Endothelial cell (in vitro differentiated cells): Measurements from ENCODE around the gene FEM1C. TPM values are rescaled to one million over a fixed set of nuclear protein-coding genes. Genes with fewer than 3 reads are reported as not detected.

Source experiments
- DNase-seq: peaks from one replicate; pipeline ENCODE4 v3.0.0; 2021; ENCODE audit warnings: low spot score
- H3K27ac Mint-ChIP-seq: one replicate; pipeline ENCODE4 v1.8.0; 2021; ENCODE audit warnings: mixed read lengths, inconsistent platforms; ENCODE audit not compliant: unreplicated experiment
- H3K27me3 Mint-ChIP-seq: one replicate; pipeline ENCODE4 v1.8.0; 2021; ENCODE audit warnings: mild to moderate bottlenecking, moderate library complexity, mixed read lengths, inconsistent platforms; ENCODE audit not compliant: unreplicated experiment
- H3K36me3 Mint-ChIP-seq: one replicate; pipeline ENCODE4 v1.8.0; 2021; ENCODE audit warnings: mild to moderate bottlenecking, low read depth, mixed read lengths, inconsistent platforms; ENCODE audit not compliant: unreplicated experiment
- H3K4me1 Mint-ChIP-seq: one replicate; pipeline ENCODE4 v1.8.0; 2021; ENCODE audit warnings: mild to moderate bottlenecking, mixed read lengths, inconsistent platforms; ENCODE audit not compliant: unreplicated experiment
- H3K4me3 Mint-ChIP-seq: one replicate; pipeline ENCODE4 v1.8.0; 2021; ENCODE audit warnings: mild to moderate bottlenecking, mixed read lengths, inconsistent platforms; ENCODE audit not compliant: unreplicated experiment
- H3K9me3 Mint-ChIP-seq: one replicate; pipeline ENCODE4 v1.8.0; 2021; ENCODE audit warnings: mixed read lengths, inconsistent platforms; ENCODE audit not compliant: unreplicated experiment
- total RNA-seq: library from RNA; stranded (reverse); fragmentation: NEBNext Ultra II Directional; extraction: Animal tissue kit (Norgen Biotek cat#: 25700); gene quantifications from one replicate; pipeline ENCODE4 v1.2.1, GENCODE V29; 2021; ENCODE audit not compliant: unreplicated experiment
- TF ChIP-seq, protein P1 (sequence below): fragments of 200-600 bp; sonication (generic); IDR thresholded peaks from one replicate; pipeline ENCODE4 v1.5.0; 2021; ENCODE audit warnings: antibody characterized with exemption; ENCODE audit not compliant: unreplicated experiment

The FEM1C gene
- total RNA-seq, 1 donor from 2014 or later, result 16.8 TPM

DNA sequence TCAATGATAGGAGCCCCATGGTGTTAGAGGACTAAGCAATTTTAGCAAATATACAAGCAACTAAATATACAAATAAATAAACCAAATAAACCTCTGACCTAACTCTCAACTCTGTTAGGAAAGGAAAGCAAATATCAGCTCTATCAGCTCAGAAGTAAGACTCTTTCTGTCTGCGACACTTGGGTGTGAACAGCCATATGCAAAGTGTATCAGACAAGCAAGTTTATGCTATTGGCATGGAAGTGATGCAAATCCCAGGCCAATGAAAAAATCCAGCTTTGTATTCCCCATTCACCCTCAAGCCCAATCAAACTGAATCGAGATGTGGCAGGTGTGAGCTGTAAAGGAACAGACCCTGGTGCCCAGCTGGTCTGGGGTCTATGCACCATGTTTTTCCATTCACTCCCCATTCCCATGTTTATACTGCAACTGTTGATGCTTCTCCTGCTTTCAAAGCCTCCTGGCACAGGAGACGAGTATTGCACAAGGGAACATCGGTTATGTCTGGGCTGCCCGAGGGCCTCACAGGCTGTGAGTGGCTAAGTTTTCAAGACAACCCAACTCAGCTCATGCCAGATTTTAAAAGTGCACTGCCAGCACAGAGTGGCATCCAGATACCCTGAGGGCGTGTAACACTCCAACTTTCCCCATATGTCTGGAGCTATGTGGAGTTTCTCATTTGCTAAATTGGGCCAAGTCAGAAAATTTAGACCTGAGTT lies 73.1 kb downstream of the FEM1C start:
- Mint-ChIP-seq H3K27ac (no peak overlapping the region), H3K4me3 (no peak overlapping the region), H3K27me3 (no peaks in the 10 kb centered on the region), H3K4me1 (no peaks in the 10 kb centered on the region), H3K36me3 (no peaks in the 10 kb centered on the region), H3K9me3 (no peaks in the 10 kb centered on the region)
- TF ChIP-seq, protein P1, sequence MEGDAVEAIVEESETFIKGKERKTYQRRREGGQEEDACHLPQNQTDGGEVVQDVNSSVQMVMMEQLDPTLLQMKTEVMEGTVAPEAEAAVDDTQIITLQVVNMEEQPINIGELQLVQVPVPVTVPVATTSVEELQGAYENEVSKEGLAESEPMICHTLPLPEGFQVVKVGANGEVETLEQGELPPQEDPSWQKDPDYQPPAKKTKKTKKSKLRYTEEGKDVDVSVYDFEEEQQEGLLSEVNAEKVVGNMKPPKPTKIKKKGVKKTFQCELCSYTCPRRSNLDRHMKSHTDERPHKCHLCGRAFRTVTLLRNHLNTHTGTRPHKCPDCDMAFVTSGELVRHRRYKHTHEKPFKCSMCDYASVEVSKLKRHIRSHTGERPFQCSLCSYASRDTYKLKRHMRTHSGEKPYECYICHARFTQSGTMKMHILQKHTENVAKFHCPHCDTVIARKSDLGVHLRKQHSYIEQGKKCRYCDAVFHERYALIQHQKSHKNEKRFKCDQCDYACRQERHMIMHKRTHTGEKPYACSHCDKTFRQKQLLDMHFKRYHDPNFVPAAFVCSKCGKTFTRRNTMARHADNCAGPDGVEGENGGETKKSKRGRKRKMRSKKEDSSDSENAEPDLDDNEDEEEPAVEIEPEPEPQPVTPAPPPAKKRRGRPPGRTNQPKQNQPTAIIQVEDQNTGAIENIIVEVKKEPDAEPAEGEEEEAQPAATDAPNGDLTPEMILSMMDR, result no peak
- DNase-seq, result no peak

DNA sequence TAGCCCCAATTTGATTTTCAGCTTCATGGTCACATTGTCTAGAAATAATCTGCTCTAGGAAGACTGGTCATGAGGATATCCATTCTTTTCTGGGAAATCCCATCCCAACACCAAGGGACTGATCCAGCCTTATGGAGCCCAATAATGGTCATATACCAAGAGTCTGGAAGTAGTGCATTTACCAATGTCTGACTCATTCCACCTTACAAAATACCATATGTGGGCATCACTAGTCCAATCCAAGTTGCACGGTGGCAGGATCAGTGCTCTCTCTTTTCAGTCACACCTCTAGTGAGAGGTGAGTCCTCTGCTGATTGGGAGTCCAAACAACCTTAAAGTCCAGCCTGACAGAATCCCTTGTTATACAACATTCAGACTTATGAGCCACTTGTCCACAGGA lies 73.7 kb downstream of the FEM1C start:
- no peak for DNase-seq
- TF ChIP-seq, protein P1, result no peak
- Mint-ChIP-seq H3K9me3 (no peaks in the 10 kb centered on the region), H3K4me1 (no peaks in the 10 kb centered on the region), H3K36me3 (no peaks in the 10 kb centered on the region), H3K4me3 (no peak overlapping the region), H3K27ac (no peak overlapping the region), H3K27me3 (no peaks in the 10 kb centered on the region)

Other genes starting within 250 kb of the FEM1C start
- gene CCDC112, start 248.1 kb downstream of the FEM1C start, total RNA-seq, result 7.2 TPM
- gene TICAM2, start 57.7 kb upstream of the FEM1C start, total RNA-seq, result 1.9 TPM
- 89.9 TPM for gene TMED7, start 81.3 kb upstream of the FEM1C start, total RNA-seq